ENCODE results near the gene OLIG1.
A peak's percentile ranks its signal among the peaks of the same experiment; 100 is the strongest.

OLIG1 gene, protein sequence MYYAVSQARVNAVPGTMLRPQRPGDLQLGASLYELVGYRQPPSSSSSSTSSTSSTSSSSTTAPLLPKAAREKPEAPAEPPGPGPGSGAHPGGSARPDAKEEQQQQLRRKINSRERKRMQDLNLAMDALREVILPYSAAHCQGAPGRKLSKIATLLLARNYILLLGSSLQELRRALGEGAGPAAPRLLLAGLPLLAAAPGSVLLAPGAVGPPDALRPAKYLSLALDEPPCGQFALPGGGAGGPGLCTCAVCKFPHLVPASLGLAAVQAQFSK

DNA sequence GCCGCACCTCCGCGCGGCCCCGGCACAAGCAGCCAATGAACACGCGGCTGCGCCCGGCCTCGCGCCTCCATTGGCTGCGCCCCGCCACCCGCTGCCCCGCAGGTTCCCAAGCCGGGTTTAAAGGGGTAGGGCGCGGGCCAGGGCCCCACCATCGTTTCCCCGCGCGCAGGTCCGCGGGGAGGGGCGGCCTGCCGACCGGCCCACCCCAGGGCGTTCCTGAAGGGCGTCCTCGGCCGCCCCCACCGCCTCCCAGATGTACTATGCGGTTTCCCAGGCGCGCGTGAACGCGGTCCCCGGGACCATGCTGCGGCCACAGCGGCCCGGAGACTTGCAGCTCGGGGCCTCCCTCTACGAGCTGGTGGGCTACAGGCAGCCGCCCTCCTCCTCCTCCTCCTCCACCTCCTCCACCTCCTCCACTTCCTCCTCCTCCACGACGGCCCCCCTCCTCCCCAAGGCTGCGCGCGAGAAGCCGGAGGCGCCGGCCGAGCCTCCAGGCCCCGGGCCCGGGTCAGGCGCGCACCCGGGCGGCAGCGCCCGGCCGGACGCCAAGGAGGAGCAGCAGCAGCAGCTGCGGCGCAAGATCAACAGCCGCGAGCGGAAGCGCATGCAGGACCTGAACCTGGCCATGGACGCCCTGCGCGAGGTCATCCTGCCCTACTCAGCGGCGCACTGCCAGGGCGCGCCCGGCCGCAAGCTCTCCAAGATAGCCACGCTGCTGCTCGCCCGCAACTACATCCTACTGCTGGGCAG lies at the start of gene OLIG1:
OLIG1 (plus strand) TSS at position 148 of the 750 bp plus-strand sequence; CDS start at position 254, 106 bp downstream.
- DNase-seq, result peak; percentile 66

DNA sequence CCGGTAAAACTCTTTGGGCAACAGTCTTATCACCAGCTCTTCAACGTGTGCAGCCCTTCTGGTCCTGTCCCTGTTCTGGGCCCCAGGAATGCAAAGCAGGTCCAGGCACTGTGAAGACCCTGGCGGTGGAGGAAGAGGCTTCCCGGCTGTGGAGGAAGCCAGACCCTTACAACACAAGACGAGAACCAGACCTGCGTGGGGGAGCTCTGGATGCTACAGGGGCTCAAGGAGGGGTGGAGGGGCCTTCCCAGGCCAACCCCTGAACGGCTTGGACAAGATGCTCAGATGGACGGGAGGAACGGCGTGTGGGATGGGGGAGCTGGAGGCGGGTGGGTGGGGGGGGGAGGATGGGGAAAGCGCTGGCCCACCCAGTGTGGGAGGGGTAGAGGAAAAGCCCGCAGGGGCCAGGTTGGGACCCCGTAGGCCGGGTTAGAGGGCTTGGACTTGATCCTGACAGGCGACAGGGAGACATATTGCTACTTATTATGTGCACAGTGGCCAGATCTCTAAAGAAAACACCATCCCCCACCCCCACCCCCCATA lies 49.3 kb upstream of the OLIG1 start:
- no peak for DNase-seq

DNA sequence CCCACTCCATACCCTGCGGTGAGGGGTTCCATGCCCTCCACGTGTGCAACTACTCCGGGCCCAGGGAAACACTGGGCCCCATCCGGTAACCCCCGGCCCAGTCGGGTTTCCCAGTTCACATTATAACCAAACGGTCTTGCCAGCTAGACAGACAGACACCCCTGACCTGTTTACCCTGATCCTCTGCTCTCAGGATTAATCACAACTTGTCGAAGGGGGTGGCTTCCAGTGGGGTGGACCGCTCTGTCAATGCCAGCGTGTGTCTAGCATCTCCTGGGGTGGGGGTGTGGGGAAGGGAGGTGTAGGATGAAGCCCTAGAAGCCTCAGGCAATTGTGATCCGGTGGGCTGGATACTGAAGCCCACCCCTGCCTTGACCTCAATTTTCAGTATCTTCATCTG lies 48.8 kb upstream of the OLIG1 start:
- DNase-seq, result no peak

- no peak for DNase-seq
Observed at GRCh38 chr21:33021667-33022066, 48.3 kb upstream of the OLIG1 start.

- DNase-seq, result no peak
Observed at GRCh38 chr21:33022489-33022827, 47.5 kb upstream of the OLIG1 start.

DNA sequence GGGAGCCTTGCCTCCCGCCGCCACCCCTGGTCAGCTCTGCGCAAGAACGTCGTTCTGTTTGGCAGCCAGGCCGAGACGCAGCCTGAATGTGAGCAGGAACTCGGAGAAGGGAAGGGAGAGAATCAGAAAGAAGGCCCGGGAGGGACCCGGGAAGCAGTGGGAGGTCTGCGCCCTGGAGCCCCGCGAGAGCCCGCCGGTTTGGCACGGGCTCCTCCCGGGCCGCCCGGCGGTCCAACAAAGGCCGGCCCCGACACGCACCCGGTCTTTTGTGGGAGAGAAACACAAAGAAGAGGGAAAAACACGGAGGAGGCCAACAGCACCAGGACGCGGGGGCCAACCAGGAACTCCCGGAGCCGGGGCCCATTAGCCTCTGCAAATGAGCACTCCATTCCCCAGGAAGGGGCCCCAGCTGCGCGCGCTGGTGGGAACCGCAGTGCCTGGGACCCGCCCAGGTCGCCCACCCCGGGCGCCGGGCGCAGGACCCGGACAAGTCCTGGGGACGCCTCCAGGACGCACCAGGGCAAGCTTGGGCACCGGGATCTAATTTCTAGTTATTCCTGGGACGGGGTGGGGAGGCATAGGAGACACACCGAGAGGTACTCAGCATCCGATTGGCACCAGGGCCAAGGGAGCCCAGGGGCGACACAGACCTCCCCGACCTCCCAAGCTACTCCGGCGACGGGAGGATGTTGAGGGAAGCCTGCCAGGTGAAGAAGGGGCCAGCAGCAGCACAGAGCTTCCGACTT lies 46.9 kb upstream of the OLIG1 start:
- no peak for DNase-seq

DNA sequence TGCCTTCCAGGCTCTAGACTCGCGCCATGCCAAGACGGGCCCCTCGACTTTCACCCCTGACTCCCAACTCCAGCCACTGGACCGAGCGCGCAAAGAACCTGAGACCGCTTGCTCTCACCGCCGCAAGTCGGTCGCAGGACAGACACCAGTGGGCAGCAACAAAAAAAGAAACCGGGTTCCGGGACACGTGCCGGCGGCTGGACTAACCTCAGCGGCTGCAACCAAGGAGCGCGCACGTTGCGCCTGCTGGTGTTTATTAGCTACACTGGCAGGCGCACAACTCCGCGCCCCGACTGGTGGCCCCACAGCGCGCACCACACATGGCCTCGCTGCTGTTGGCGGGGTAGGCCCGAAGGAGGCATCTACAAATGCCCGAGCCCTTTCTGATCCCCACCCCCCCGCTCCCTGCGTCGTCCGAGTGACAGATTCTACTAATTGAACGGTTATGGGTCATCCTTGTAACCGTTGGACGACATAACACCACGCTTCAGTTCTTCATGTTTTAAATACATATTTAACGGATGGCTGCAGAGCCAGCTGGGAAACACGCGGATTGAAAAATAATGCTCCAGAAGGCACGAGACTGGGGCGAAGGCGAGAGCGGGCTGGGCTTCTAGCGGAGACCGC lies 46.3 kb upstream of the OLIG1 start:
- no peak for DNase-seq

DNA sequence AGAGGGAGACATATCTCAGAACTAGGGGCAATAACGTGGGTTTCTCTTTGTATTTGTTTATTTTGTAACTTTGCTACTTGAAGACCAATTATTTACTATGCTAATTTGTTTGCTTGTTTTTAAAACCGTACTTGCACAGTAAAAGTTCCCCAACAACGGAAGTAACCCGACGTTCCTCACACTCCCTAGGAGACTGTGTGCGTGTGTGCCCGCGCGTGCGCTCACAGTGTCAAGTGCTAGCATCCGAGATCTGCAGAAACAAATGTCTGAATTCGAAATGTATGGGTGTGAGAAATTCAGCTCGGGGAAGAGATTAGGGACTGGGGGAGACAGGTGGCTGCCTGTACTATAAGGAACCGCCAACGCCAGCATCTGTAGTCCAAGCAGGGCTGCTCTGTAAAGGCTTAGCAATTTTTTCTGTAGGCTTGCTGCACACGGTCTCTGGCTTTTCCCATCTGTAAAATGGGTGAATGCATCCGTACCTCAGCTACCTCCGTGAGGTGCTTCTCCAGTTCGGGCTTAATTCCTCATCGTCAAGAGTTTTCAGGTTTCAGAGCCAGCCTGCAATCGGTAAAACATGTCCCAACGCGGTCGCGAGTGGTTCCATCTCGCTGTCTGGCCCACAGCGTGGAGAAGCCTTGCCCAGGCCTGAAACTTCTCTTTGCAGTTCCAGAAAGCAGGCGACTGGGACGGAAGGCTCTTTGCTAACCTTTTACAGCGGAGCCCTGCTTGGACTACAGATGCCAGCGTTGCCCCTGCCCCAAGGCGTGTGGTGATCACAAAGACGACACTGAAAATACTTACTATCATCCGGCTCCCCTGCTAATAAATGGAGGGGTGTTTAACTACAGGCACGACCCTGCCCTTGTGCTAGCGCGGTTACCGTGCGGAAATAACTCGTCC lies 45.5 kb upstream of the OLIG1 start:
- DNase-seq, result no peak

DNA sequence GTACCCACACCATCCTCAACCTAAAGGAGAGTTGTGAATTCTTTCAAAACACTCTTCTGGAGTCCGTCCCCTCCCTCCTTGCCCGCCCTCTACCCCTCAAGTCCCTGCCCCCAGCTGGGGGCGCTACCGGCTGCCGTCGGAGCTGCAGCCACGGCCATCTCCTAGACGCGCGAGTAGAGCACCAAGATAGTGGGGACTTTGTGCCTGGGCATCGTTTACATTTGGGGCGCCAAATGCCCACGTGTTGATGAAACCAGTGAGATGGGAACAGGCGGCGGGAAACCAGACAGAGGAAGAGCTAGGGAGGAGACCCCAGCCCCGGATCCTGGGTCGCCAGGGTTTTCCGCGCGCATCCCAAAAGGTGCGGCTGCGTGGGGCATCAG lies 44.8 kb upstream of the OLIG1 start:
- DNase-seq, result no peak

DNA sequence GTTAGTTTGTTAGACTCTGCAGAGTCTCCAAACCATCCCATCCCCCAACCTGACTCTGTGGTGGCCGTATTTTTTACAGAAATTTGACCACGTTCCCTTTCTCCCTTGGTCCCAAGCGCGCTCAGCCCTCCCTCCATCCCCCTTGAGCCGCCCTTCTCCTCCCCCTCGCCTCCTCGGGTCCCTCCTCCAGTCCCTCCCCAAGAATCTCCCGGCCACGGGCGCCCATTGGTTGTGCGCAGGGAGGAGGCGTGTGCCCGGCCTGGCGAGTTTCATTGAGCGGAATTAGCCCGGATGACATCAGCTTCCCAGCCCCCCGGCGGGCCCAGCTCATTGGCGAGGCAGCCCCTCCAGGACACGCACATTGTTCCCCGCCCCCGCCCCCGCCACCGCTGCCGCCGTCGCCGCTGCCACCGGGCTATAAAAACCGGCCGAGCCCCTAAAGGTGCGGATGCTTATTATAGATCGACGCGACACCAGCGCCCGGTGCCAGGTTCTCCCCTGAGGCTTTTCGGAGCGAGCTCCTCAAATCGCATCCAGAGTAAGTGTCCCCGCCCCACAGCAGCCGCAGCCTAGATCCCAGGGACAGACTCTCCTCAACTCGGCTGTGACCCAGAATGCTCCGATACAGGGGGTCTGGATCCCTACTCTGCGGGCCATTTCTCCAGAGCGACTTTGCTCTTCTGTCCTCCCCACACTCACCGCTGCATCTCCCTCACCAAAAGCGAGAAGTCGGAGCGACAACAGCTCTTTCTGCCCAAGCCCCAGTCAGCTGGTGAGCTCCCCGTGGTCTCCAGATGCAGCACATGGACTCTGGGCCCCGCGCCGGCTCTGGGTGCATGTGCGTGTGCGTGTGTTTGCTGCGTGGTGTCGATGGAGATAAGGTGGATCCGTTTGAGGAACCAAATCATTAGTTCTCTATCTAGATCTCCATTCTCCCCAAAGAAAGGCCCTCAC lies 44.2 kb upstream of the OLIG1 start, which contains the start of gene OLIG2:
OLIG2 (plus strand) TSS at position 447 of the 954 bp plus-strand sequence. CDS start 928 bp downstream, outside the sequence.
- DNase-seq, result peak; percentile 78

DNA sequence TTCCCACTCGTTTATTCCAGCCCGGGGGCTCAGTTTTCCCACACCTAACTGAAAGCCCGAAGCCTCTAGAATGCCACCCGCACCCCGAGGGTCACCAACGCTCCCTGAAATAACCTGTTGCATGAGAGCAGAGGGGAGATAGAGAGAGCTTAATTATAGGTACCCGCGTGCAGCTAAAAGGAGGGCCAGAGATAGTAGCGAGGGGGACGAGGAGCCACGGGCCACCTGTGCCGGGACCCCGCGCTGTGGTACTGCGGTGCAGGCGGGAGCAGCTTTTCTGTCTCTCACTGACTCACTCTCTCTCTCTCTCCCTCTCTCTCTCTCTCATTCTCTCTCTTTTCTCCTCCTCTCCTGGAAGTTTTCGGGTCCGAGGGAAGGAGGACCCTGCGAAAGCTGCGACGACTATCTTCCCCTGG lies 43.5 kb upstream of the OLIG1 start:
- DNase-seq, result no peak

DNA sequence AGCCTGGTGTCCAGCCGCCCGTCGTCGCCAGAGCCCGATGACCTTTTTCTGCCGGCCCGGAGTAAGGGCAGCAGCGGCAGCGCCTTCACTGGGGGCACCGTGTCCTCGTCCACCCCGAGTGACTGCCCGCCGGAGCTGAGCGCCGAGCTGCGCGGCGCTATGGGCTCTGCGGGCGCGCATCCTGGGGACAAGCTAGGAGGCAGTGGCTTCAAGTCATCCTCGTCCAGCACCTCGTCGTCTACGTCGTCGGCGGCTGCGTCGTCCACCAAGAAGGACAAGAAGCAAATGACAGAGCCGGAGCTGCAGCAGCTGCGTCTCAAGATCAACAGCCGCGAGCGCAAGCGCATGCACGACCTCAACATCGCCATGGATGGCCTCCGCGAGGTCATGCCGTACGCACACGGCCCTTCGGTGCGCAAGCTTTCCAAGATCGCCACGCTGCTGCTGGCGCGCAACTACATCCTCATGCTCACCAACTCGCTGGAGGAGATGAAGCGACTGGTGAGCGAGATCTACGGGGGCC lies 43.0 kb upstream of the OLIG1 start:
- no peak for DNase-seq

GRCh38 chr21:33027401-33028286 lies 42.3 kb upstream of the OLIG1 start:
- no peak for DNase-seq

DNA sequence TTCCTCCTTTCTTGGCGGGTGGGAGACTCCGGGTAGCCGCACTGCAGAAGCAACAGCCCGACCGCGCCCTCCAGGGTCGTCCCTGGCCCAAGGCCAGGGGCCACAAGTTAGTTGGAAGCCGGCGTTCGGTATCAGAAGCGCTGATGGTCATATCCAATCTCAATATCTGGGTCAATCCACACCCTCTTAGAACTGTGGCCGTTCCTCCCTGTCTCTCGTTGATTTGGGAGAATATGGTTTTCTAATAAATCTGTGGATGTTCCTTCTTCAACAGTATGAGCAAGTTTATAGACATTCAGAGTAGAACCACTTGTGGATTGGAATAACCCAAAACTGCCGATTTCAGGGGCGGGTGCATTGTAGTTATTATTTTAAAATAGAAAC lies 41.7 kb upstream of the OLIG1 start:
- no peak for DNase-seq

- no peak for DNase-seq
Observed at GRCh38 chr21:33028773-33029384, 41.1 kb upstream of the OLIG1 start.

DNA sequence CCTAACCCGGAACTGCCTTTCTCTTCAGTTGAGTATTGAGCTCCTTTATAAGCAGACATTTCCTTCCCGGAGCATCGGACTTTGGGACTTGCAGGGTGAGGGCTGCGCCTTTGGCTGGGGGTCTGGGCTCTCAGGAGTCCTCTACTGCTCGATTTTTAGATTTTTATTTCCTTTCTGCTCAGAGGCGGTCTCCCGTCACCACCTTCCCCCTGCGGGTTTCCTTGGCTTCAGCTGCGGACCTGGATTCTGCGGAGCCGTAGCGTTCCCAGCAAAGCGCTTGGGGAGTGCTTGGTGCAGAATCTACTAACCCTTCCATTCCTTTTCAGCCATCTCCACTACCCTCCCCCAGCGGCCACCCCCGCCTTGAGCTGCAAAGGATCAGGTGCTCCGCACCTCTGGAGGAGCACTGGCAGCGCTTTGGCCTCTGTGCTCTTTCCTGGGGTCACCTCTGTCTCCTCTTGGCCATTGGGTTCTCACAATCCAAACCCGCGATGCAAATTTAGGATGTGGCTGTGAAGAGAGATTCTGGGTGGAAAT lies 40.5 kb upstream of the OLIG1 start:
- DNase-seq, result no peak

- DNase-seq, result no peak
Observed at GRCh38 chr21:33029975-33030461, 39.9 kb upstream of the OLIG1 start.

DNA sequence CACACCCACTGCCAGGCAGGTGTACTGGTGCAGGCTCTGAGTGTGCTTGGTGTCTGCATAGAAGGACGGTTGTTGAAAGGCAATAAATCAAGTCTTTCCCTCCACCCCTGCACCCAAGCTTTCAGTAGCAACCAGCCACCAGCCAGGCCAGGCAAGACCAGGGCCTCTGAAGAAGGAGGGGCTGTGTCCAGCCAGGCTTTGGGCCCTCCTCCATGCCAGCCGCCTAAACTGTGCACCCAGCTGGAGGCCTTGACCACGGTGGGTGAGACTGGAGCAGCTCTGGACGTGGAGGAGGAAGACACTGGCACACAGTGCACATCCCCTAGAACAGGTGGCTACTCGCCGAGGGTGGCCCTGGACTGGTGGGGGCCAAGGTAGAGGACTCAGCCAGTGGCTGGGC lies 39.3 kb upstream of the OLIG1 start:
- no peak for DNase-seq
